ENCODE results near the gene ZNF664.
A peak's percentile ranks its signal among the peaks of the same experiment; 100 is the strongest.

ZNF664 gene

DNA sequence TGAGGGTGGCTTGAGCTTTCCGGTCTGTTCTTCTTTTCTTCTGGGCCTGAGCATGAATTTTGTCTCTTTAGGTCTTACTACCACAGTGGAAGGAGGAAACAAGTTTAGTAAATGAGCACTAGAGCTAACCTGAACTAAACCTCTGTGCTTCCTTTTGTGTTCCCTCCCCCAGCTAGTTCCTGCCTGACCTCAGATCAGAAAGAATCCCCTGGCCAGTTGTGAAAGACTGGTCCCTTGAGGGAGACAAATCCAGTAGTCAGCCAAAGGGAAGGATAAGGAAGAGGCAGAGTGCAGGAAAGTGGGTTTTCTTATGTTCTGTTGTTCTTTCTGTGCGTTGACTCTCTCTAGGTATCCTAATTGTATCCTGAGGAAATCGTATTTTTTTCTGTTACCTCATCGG lies 17.5 kb downstream of the ZNF664 start:
- peak; percentile 48 for DNase-seq (ENCODE audit: low read depth)

DNA sequence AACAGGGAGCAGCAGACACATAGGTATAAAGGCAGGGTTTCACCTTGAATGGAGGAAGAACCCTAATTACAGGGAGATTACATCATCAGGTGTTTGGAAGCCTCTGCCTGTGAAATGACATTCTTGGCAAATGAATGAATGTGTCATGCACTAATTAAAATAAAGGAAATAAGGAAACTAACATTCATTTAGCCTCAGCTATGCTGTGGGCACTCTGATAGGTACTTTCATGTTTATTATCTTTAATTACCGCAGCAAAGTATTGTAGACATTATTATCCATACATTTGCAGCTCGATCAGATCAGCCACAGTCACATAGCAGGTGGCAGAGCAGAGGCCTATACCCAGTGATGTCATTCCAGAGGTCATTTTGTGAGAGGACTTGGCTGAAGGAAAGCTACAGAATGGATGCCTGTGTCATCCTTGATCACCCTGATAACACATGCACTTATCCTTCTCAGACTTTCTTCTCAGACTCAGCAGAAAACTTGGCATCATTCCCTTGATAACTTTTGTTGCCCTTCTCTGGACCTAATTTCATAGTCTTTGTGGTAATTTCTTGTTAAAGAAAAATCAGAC lies 18.4 kb downstream of the ZNF664 start:
- no peak for DNase-seq (ENCODE audit: low read depth)

DNA sequence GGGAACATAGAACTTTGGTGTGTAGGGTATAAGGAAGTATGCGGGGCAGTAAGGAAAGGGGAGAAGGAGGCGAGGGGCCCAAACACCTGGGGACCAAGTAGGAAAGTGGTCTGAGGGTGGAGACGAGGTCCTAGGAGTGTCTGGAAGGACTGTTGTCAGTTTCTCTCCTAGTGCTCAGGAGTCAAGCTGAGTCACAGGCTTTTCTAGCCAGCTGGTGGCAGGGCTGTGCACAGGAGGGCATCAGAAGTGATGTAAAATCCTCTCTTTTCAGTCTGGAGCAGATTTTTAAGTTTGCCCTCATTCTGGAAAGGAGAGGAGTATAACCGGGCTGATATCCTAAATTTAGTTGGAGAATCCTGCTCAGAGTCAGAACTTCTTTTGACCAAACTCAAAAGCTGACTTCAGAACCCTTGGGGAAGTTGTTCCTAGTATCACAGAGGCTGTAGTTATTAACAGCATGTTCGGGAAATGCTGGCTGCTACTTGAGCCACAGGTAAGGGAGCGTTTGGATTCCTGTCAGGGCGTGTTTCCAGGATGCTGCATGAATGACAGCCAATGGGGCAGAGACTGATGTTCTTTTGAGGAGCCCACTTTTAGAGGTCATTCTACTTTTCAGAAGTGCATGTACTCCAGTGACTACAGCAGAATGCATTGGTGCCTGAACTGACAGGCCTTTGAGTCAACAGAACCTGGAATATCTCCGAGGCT lies 19.3 kb downstream of the ZNF664 start:
- no peak for DNase-seq (ENCODE audit: low read depth)

DNA sequence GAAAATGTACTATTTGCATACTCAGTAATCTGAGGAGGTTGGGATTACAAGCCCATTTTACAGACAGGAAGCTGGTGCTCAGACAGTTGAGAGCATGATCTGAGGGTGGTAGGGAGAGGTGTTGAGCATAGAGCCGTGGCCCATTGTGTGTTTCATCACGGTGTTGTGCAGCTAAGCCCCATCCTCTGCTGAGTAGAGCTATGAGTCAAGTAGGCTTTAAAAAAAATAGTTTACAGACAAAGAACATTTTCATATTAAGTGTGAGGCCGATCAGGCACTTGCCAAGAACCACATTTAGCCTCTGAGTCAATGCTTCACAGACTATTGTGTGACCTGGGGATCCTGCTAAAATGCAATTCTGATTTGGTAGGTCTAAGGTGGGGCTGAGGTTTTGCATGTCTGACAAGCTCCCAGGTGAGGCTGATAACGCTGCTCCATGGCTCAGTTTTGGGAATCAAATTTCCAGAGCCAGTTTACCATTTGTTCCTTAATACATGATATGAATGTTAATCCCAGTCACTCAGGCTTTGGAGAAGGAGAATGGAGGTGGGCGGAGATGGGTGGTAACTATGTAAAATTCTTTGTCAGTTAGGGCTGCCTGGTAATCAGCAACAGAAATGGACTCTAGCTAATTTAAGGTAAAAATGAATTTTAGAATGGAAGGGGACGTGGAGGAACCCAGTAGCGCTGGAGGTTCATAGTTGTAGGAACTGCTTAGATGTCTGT lies 22.2 kb downstream of the ZNF664 start:
- no peak for DNase-seq (ENCODE audit: low read depth)

DNA sequence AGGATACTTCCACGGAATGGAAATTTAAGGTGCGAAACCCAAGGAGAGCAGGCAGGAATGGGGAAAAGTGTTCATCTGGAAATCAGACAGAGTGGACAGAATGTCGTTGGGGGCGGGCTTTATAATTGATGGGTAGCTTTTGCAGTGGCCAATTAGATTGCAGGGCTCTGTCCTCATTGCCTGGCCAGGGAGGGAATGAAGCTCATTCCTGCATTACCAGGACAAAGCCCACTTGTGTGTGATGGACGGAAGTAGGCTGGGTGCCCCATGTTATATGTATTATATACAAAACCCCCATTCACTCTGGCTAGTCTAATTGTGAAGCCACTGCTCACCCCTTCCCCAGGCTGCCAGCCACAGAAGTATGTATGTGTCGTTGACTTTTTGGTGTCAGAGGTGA lies 23.6 kb downstream of the ZNF664 start:
- no peak for DNase-seq (ENCODE audit: low read depth)

DNA sequence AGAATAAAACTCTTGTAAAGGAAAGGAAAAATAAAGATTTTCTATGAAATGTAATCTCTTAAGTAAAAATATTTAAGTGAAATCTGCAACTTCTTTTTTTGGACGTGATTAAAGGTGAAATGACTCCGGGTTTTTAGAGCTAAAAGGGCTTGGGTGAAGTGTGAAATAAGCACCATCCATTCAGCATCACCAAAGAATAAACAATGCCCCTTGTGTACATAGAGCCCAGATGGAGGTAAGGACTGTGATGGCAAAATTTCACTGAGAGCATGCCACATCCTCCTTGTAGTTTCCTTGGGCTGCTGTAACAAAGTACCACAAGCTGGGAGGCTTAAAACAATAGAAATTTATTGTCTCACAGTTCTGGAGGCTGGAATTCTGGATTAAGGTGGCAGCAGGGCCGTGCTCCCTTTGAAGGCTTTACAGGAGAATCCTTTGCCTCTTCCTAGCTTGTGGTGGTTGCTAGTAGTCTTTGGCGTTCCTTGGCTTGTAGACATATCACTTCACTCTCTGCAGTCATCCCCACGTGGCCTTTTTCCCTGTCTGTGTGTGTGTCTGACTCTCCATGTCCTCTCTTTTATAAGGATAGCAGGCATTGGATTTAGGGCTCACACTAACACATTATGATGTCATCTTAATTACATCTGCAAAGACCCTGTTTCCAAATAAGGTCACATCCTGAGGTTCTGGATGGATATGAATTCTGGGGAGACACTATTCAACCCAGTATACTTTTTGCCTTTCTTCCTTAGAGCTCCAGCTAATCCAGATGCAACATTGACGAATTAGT lies 24.2 kb downstream of the ZNF664 start:
- DNase-seq (ENCODE audit: low read depth): no peak

DNA sequence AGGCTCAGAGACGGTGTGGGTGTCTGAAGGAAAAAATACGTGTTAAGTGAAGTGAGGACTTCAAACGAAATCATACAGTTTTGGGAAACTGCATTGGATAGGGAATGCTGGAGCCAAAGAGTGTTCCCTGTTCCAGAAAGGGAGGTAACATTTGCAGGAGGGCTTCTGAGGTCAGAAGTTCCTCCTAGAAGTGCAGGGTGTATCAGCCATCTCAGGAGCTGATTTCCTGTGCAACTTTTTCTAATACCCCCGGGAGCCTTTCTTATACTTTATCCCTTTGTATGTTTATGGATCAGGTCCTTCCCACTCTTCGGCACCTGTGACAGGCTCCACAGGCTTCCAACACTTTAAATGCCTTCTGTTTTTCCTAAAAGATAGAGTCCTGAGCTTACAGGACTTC lies 24.9 kb downstream of the ZNF664 start:
- DNase-seq (ENCODE audit: low read depth): no peak

DNA sequence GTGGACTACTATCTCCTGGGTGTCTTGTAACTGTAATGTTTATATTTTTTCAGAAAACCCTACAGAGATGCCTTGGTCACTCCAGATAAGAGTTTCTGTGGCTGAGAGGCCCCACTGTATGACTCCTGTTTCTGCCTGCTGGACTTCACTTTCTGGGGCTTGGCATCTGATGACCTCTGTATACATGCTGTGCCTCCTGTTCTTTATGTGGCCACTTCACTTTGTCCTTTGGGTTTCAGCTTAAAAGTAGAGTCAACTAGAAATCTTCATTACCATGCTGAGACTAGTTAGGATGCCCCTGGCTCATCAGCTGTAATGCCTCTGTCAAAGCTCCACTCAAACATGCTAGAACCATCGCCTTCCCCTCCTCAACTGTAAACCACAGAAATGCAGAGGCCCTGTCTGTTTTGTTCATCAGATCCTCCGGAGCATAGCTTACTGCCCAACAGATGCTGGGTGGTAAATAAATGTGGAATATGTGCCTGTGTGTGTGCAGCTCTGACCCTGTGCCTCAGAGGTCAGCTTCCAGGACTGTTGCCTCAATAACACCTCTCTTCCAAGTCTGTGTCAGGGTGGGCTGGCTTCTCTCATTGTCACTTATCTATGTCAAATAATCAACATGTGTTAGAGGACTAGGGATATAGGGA lies 25.5 kb downstream of the ZNF664 start:
- DNase-seq (ENCODE audit: low read depth): no peak

DNA sequence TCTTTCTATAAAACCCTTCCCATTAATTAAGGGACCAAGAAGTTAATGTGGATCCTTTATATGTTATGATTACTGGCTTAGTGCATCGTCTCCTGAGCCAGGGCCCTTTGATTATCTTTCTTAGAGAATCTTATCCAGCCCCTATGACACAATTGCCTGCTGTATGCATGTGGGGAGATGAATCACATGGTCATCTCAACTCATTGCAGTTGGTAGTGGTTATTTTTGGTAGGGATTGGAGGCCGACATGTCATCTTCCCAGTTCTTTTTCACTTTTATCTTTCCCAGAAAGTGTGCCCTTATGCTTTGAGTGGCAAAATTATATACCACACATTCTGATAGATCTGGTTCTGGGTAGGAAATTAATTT lies 26.0 kb downstream of the ZNF664 start:
- no peak for DNase-seq (ENCODE audit: low read depth)

DNA sequence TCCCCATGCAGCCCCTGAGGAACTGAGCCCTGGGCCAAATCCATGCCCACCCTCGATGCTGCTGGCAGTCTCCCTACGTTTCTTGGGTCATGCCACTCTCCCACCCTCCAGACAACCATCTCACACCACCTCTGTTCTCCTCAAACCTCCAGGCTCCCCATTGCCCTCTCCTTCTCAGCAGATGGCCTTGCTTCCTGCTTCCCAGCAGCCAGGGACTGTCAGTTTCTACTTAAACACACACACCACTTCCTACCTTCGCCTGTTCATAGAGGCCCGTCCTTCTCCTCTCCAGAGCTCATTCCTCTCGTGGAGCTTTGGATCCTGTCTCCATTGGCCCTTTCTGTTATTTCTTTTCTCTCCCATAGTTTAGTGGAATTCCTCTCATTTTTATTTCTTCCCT lies 27.1 kb downstream of the ZNF664 start:
- no peak for DNase-seq (ENCODE audit: low read depth)

DNA sequence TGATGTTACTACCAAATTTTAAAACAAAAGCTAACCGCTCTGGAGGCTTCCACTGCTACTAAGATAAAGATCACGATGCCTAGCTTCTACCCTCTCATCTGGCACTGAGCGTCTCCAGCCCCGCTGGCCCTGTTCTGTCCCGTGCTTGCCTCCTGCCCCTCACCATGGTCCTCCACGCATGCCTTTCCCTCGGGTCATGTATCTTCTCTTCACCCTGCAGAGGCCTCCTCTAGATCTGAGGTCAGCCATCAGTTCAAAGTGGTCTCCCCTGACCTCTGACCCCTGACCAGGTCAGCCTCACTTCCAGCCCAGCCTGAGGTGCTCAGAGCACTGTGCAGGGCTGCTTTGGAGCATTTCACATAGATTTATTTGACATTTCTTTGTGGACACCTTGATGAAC lies 28.3 kb downstream of the ZNF664 start:
- DNase-seq (ENCODE audit: low read depth): no peak

DNA sequence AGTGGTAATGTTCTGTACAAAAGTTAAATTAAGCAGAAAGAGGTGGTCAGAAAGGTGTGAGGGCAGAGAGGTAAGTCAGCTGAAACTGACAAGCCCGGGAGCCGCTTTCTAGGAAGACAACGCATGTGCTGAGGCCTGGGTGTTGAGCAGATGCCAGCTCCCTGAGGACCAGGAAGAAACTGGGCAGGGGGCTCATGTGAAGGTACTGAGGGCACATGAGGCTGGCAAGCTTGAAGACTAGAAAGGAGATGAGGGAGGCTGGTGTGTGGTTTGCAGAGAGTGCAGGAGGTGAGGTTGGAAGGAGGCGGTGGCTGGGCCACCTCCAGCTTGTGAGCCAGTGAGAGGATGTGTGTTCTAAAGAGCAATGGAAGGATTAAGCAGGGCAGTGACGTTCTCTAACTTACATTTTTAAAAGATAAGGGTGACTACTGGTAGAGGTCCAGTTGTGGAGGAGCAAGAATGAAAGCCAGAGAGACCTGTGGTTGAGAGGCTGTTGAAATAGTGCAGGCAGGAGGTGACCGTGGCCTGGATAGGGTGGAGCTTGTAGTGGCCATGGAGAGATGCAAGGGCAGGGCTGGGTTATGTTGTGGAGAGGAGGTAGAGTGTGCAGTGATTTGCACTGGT lies 29.1 kb downstream of the ZNF664 start:
- no peak for DNase-seq (ENCODE audit: low read depth)

DNA sequence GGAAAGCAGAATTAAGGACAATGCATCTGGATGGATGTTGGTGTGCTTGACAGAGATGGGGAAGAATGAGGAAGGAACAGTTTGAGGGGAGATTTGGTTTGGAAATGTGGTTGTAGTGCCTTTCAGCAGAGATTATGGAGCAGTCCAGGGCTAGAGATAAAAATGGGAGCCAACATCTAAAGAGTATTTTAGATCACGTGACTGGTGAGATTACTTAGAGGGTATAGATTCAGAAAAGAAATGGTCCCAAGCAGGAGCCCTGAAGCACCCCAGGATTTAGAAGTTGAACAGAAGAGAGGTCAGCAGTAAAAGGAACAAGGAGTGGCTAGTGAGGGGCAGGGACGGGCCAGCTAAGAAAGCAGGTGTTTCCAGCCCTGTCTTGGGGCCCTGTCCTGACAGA lies 29.6 kb downstream of the ZNF664 start:
- no peak for DNase-seq (ENCODE audit: low read depth)

DNA sequence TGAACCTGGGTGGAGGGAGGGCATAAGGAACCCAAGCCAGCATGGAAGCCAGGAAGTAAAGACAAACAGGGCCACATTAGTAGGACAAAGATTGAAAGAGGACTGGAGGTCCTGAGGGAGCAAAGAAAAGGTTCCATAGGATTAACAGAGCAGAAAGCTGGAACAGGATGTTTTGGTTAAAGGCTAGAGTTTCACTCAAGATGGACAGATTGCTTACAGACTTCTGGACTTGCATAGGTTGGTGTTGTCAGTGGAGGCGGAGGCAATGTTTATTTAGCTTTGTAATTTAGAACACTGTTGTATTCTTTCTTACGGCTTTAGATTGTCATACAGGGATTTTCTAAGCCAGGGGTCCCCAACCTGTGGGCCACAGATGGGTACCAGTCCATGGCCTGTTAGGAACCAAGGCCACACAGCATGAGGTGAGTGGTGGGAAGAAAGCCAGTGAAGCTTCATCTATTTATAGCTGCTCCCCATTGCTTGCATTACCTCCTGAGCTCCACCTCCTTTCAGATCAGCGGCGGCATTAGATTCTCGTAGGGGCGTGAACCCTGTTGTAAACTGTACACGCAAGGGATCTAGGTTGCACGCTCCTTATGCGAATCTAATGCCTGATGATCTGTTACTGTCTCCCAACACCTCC lies 31.3 kb downstream of the ZNF664 start:
- DNase-seq (ENCODE audit: low read depth): no peak

DNA sequence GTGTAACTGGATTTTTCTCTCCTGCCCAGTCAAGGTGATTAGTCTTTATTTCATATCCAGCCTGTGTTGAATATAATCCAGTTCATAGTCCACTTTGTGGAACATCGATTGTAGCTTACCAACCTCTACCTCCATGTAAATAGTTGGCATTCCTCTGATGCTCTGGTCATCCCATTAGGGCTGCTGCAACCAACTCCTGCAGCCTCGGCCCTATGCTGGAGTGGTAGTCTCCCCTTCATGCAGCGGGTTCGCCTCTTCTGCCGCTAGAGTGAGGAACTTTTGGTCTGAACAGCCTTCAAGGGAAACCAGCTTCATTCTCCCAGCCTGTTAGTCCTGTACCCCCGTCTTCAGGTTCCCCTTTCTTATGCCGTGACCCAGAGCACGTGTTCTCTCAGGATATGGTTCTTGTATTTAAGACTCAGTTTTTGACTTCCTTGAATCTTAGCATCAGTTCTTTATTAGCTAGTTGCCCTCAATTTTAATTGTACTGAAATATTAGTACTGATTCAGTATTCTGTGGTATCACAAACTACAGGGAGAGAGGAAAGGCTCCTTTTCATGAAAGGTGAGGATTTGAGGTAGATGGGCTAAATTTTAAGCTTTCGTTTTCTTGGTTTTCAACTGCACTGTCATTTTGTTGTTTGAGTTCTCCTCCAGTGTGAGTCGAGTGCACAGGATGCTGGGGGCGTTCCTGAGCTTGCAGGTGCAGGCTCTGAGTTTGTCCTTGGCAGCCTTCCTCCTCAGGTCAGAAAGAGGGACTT lies 33.2 kb downstream of the ZNF664 start:
- DNase-seq (ENCODE audit: low read depth): no peak

DNA sequence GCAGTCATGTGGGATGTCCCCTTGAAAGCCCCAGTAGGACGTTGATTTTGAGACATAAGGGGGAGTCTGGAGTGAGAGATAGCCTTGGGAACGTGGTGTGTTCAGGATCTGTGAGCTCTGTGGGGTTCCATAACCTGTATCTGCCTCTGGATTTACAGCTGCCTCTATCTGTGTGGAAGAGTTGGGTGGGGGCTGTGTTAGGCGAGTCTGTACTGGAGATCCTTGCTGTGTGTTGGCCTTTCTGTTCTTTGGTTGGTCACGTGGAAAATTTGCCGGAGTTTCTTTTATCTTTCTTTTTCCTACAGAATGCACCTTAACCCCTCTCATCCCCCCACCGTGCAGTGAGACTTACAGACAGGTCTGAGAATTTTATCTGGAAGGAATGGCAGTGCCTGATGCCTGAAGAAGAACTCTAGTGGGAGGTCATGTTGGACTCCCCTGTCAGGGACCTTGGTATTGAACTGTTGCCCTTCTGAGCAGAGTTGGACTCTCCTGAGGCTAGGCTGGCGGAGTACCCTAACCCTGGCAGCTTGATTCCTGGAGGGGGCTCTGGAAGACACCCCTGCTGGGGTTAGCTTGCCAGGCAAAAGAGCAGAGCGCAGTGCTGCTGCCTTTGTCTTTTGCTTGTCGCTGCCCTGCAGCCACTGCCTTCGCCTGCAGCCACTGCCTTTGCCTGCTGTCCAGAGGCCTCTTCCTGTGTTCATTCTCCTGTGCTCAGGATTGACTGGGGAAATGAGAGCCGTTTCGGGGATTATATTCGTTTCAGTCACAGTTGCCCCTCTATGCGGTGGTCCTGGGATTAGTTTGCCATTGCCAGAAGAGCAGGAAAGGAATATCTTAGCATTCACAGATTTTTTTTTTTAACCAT lies 34.1 kb downstream of the ZNF664 start:
- no peak for DNase-seq (ENCODE audit: low read depth)

DNA sequence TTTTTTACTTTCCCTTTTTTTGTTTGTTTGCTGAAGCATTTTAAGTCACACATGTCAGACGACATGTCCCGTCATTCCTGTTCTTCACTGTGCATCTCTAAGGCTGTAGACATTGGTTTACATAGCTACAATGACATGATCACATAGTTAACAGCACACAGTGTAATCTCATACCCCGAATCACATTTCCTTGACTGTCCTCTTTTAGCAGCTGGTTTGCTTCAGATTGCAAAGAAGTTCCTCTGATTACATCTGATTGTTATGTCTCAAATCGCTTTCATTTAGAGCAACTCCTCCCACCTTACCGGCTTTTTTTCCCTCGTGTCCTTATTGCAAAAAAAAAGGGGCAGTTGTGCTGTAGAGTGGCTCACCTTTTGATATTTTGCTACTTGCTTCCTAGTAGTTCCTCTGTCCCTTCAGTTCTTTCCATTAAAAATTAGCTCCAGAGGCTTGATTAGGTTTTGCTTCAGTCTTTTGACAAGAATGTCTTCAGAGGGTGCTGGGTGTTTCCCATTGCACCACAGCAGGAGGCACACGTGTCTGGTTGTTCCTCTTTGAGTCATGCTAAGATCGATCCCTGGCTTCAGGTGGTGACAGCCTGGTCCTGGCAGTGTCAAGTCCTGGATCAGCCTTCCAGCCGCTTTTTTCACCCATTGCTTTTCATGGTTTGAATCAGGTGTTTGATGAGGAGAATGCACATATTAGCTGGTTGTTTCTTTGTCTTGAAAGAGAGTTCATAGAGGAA lies 35.0 kb downstream of the ZNF664 start:
- no peak for DNase-seq (ENCODE audit: low read depth)

DNA sequence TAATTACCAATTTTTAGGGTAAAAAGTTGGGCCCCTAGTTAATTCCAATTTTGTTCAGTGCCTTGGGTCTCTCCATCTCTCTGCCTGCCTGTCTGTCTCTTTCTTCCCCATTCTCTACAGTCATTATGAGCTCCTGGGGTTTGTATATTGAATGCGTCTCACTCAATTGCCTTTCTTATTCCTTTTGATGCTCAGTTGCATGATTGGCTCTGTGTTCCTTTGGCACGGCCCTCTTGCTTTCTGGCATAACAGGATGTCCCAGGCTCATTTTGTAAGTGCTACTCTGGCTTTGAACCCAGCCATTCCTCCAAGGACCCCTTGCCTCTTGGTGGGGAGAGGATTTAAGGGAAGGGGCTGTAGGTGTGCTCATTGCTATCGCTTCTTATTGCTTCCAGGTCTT lies 35.6 kb downstream of the ZNF664 start:
- no peak for DNase-seq (ENCODE audit: low read depth)

DNA sequence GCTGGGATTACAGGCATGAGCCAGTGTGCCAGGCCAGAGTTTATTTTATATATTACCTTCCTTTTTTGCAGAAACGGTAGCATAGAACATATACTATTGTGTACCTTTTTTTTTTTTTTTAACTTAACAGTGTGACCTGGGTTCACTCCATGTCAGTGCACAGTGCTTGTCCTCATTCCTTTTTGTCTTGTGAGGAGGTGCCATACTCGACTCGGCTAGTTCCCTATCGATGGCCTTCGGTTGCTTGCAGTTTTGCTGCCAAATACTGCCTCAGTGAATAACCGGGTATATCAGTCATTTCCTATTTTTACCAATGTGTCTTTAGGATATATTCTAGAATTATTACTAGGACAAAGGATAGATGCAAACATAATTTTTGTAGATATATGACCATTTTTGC lies 36.8 kb downstream of the ZNF664 start:
- DNase-seq (ENCODE audit: low read depth): no peak
